HG03045 (cell line): ENCODE data around the gene SORBS1.

ENCODE experiments used
- ATAC-seq: cut with Tn5 transposase; IDR thresholded peaks from one replicate; pipeline ENCODE4 v1.9.1; 2021; ENCODE audit warnings: mild to moderate bottlenecking, moderate library complexity; ENCODE audit not compliant: unreplicated experiment

The SORBS1 gene

DNA sequence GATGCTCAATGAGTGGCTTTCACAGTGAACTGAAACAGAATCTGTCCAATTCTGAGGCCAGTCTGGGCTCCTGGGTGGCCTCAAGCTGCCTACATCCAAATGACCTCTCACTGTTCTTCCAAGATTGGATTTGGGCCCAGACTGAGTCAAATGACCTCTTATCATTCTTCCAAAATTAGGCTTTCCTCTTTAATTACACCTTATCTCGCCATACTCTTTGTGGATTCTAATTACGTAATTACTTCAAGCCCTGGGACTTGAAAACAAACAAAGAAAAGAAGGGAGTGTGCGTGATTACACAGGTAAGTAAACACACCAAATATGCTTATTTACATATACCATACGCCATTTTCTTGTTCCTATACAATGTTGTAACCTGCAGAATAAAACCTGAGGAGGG lies 18.8 kb downstream of the SORBS1 start:
- no peak for ATAC-seq

- ATAC-seq = no peak
Observed at GRCh38 chr10:95540514-95541052, 20.6 kb downstream of the SORBS1 start.

GRCh38 chr10:95539560-95540284 lies 21.4 kb downstream of the SORBS1 start:
- ATAC-seq = no peak

GRCh38 chr10:95538412-95538811 lies 22.8 kb downstream of the SORBS1 start:
- ATAC-seq = no peak

GRCh38 chr10:95537542-95537927 lies 23.6 kb downstream of the SORBS1 start:
- ATAC-seq = no peak

DNA sequence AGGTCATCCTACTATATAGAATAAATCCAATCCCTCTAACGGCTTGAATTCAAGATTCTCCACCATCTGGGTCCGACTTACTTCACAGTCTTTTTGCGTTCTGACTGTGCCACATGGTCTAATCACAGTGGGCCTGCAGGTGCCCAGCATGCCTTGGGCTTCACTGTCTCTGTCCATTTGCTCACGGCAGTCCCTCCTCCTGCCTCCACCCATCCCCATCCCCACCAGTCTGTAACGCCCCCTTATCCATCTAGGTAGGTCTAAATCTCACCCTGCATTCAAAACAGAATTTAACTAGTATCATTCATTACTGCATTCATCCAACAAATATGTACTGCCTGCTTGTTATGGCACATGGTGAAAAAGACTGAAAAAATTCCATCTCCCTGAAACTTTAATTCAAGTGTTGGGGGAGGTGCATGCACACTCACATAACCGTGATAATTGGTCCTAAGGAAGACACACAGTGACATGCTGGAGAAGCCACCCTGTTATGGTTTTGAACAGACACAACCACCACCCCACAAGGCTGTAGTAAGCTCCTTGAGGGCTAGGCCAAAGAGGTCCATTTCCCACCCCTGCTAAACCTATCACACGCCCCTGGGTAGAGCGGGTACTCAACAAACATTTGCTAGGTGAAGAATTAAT lies 24.2 kb downstream of the SORBS1 start:
- ATAC-seq = no peak

DNA sequence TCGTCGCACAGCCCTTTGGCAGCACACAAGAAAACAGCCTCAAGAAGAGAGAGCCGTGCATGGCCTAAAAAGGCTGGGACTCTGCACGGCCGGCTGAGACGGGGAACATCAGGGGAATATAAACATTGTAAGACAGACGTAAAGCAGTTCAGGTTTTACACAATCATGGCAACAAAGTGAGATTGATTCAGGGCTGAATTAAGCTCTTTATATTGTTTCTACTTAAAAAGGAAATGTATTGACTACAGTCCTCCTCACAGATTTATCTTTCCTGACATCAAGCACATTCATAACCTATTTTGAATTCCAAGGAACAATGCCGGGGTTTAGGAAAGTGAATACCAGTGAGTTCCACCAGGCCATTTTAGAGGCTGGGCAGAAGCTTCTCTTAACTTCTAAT lies 25.2 kb downstream of the SORBS1 start:
- ATAC-seq = no peak

- no peak for ATAC-seq
Observed at GRCh38 chr10:95535526-95535925, 25.6 kb downstream of the SORBS1 start.

DNA sequence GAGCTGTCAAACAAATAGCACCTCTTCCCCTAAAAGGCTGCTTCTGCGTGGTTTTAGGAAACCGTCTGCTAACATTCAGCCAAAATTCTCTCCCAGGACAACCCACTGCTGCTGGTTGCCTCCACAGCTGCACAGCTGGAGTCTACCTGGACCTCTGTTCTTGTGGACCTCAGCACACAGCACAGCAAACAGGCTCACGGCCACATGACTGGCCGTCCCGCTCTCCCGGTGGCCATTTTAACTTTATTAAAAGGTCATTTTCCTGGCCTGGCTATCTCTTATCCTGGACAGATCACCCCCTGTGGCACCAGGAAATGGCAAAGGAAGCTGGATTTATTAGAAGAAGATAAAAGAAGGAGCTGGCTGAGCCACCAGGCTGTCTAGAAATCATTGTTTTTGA lies 27.6 kb downstream of the SORBS1 start:
- no peak for ATAC-seq

GRCh38 chr10:95532536-95532935 lies 28.6 kb downstream of the SORBS1 start:
- no peak for ATAC-seq

DNA sequence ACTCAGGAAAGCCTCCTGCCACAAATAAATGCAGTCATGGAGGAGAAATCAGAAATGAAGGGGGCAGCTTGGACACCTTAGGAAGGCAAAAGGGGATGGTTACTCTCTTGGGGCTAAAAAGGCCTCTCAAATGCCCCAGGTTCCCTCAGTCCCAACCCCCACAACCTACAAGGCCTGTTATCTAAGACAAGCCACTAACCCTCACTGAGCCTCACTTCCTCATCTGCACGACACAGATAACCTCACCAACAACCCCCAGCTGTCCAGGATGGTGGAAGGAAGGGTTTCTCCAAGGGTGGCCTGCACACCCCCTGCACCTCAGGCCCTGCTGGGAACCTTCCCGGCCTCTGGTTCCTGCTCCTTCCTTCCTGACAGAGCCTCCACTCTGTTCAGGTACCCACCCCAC lies 29.2 kb downstream of the SORBS1 start:
- ATAC-seq = no peak

DNA sequence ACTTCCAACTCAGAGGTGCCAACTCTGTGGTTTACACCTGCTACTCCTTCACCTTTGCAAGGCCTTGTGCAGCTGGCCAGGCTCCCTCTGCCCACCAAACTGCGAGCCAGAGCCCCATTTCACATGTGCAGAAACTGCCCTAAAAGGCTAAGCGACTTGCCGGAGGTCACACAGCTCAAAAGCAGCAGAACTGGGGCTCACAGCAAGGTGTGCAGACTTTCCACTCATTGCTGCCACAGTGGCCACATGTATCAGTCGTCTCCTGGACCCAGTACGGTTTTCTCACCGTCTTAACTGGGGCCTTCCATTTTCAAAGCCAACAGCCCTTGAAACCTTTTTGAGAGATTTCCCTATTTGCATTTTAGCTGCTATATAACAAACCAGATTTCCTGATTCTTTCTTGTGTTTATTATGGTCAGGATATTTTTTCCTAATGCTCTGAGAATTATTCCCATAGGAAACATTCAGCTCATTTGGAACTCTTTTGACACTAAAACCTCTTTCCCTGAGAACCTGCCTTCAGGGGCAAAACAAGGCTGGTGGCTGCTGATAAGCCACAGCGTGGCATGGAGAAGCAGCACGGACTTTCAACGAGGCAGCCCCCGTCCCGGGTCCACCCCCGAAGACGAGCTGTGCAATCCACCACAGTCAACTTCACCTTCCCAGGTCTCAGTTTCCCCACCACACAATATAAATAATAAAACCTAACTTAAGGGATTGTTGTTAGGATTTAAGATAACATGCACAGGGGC lies 29.9 kb downstream of the SORBS1 start:
- no peak for ATAC-seq

GRCh38 chr10:95530561-95530960 lies 30.6 kb downstream of the SORBS1 start:
- ATAC-seq = no peak

DNA sequence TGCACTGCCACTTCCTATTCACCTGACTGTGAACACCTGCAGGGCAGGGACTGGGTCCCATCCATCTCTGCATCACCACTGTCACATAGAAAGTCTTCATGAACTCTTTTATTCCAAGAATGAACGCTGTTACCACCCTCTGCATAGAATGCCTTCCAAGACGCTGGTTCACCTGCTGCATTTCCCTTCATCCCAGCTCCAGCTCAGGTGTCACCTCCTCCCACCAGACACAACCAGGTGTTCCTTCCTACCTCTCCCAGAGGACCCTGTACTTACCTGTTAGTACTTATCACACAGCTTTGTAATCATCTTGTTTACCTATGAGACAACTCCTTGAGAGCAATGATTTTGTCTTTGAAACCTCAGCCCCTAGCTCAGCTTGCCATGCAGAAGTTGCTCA lies 31.1 kb downstream of the SORBS1 start:
- no peak for ATAC-seq

GRCh38 chr10:95526044-95526443 lies 35.1 kb downstream of the SORBS1 start:
- no peak for ATAC-seq

DNA sequence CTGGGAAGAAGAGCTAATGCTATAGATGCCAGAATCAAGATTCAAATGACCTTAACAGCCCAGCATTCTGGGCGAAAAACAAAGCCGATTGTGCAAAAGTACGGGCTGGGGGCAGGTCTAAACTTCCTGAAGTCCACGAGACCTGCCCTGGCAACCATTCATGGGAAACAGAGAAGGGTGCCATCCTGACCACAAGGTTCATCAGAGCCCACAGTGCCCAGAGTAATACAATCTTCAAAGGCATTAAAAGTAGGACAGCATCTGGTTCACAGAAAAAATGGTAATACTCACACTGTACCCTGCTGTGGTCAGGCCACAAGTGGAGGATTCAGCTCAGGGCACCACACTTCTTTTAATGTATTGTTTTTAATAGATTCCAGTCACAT lies 36.1 kb downstream of the SORBS1 start:
- no peak for ATAC-seq

GRCh38 chr10:95524358-95525032 lies 36.7 kb downstream of the SORBS1 start:
- no peak for ATAC-seq

DNA sequence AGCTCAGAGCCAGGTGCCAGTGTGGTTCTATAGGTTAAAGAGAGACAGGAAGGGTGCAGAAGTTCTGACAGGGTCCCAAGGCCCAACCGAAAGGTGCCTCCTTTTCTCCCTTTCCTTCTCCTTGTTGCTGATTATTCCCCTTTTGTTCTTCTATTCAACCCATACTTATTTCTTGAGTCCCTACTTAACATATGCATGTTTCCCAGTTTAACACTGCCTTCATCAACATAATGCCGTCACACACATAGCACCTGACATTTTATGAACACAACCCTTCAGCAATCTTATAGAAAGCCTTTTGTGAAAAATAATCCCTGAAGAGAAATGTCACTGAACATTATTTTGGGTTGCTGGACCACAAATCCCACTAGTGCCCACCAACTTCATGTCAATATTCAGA lies 39.1 kb downstream of the SORBS1 start:
- ATAC-seq = no peak

DNA sequence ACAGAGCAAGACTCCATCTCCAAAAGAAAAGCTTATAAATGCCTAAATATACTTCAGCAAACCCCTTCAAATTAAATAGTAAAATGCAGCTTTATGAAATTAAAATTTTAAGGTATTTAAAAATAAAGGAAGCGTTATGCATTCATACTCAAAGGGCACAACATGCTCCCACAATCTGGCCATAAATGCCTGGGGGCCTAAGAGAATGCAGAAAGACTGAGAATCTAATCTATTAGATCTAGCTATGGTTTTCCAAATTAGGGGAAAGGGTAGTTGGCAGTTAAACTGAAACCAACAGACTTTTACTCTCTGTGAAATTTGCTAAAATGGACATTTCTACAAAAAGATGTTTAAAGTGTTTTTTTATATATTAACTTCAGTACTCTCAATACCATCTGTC lies 40.6 kb downstream of the SORBS1 start:
- ATAC-seq = no peak

- ATAC-seq = no peak
Observed at GRCh38 chr10:95518455-95519452, 42.4 kb downstream of the SORBS1 start.
